ENCODE results near the gene SBSN.

The SBSN gene

DNA sequence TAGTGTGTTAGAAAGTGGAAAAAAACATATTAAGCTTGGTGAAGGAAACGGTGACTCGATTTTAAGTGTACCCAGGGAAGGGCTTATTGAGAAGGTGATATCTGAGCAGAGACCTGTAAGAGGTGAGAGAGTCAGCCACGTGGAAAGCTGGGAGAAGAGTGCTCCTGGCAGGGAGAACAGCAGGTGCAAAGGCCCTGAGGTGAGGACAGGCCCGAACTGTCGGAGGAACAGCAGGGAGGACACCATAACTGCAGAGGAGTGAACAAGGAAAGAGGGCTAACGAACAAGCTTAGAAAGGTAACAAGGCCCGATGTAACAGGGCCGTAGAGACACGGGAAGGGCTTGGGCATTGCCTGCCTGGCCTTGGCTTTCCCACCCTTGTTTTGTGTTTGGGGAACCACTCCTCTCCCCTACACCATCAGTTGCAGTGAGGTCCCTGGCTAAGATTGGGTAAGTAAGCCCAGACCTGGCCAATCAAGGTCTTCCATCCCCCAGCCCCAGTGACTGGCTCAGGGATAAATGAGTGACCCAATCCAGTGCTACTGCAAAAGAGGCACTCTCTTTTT lies 28.0 kb upstream of the SBSN start:
- no peak overlapping the region for H3K9ac ChIP-seq
- no peak for TF ChIP-seq Cebpa-rat (IDR thresholded peaks at IDR 0.05)

GRCh38 chr19:35555301-35556005 lies 27.3 kb upstream of the SBSN start:
- peaks cover 0 to 48% (median 4%) of the 10 kb centered on the region in 11 experiments; a peak in 7 of 22 replicates for H4K20me1 ChIP-seq
- H3K36me3 ChIP-seq = peaks cover 0 to 13% (median 5%) of the 10 kb centered on the region in 11 experiments; a peak in 5 of 22 replicates
- H3K4me2 ChIP-seq = no peak overlapping the region
- H3K4me3 ChIP-seq = no peak overlapping the region
- H3K9ac ChIP-seq = no peak overlapping the region
- H3K4me1 ChIP-seq = peaks cover 14 to 25% (median 19%) of the 10 kb centered on the region in 10 experiments
- no peak overlapping the region for H3K27ac ChIP-seq
- no peak for TF ChIP-seq Cebpa-rat (IDR thresholded peaks at IDR 0.05)
- H3K9me3 ChIP-seq (replicated peaks in 1 of 11) = no peaks in the 10 kb centered on the region
- peaks cover 0 to 6% (median 0%) of the 10 kb centered on the region in 11 experiments; a peak in 2 of 22 replicates for H3K27me3 ChIP-seq

More for the DNA sequence above, 28.0 kb upstream of the SBSN start:
- peaks cover 0 to 43% (median 0%) of the 10 kb centered on the region in 11 experiments; a peak in 7 of 22 replicates for H4K20me1 ChIP-seq
- H3K27ac ChIP-seq = no peak overlapping the region
- peaks cover 0 to 7% (median 0%) of the 10 kb centered on the region in 11 experiments; a peak in 3 of 22 replicates for H3K36me3 ChIP-seq
- peaks cover 0 to 6% (median 0%) of the 10 kb centered on the region in 11 experiments; a peak in 4 of 22 replicates for H3K27me3 ChIP-seq
- no peaks in the 10 kb centered on the region for H3K9me3 ChIP-seq (replicated peaks in 1 of 11)
- H3K4me1 ChIP-seq = peaks cover 14 to 25% (median 19%) of the 10 kb centered on the region in 10 experiments
- no peak overlapping the region for H3K4me2 ChIP-seq
- H3K4me3 ChIP-seq = no peak overlapping the region

GRCh38 chr19:35554076-35554475 lies 26.0 kb upstream of the SBSN start:
- peaks cover 0 to 6% (median 0%) of the 10 kb centered on the region in 11 experiments; a peak in 2 of 22 replicates for H3K27me3 ChIP-seq
- H3K9ac ChIP-seq = no peak overlapping the region; a peak in 1 of 22 replicates
- peaks cover 9 to 22% (median 12%) of the 10 kb centered on the region in 10 experiments for H3K4me1 ChIP-seq
- H3K4me2 ChIP-seq = no peak overlapping the region
- H4K20me1 ChIP-seq = peaks cover 0 to 51% (median 14%) of the 10 kb centered on the region in 11 experiments; a peak in 14 of 22 replicates
- H3K4me3 ChIP-seq = no peak overlapping the region
- H3K9me3 ChIP-seq (replicated peaks in 1 of 11) = no peaks in the 10 kb centered on the region
- H3K27ac ChIP-seq = no peak overlapping the region
- H3K36me3 ChIP-seq = peaks cover 0 to 24% (median 14%) of the 10 kb centered on the region in 11 experiments; a peak in 7 of 22 replicates
- TF ChIP-seq Cebpa-rat (IDR thresholded peaks at IDR 0.05) = no peak

DNA sequence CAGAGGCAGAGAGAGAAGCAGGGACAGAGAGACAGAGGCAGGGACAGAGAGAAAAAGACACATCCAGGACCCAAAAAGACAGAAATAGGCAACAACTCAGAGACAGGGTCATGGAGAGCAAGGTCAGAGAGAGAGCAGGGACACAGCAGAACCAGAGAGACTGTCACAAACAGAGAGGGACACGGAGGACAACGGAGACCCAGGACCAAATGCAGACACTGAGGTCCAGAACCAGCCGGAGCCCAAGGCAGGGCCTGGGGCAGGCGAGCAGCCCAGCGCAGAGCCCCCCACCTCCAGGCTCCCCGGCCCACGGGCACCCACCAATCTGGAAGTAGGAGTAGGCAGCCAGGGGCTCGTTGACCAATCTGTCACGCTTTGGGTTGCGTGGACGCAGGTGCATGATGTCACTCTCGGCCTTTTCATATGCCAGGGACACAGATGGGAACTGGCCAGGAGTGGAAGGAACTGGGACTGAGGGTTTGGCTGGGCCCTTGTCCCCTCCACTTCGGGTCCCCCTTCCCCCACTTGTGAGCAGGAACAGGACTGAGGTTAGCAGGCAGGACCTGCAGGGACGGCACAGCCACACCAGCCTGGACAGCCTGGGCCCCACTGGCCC lies 25.4 kb upstream of the SBSN start:
- H3K9me3 ChIP-seq (replicated peaks in 1 of 11) = no peaks in the 10 kb centered on the region
- no peak overlapping the region for H3K4me3 ChIP-seq
- no peak overlapping the region for H3K27ac ChIP-seq
- TF ChIP-seq Cebpa-rat (IDR thresholded peaks at IDR 0.05) = no peak
- peaks cover 4 to 16% (median 9%) of the 10 kb centered on the region in 10 experiments for H3K4me1 ChIP-seq
- peaks cover 0 to 28% (median 14%) of the 10 kb centered on the region in 11 experiments; a peak in 11 of 22 replicates for H3K36me3 ChIP-seq
- H3K27me3 ChIP-seq = peaks cover 0 to 4% (median 0%) of the 10 kb centered on the region in 11 experiments; a peak in 2 of 22 replicates
- no peak overlapping the region for H3K4me2 ChIP-seq
- H3K9ac ChIP-seq = no peak overlapping the region; a peak in 1 of 22 replicates
- peaks cover 0 to 54% (median 12%) of the 10 kb centered on the region in 11 experiments; a peak in 13 of 22 replicates for H4K20me1 ChIP-seq

- peaks cover 0 to 14% (median 5%) of the 10 kb centered on the region in 10 experiments; a peak in 7 of 20 replicates for H3K4me1 ChIP-seq
- H3K9ac ChIP-seq = no peak overlapping the region; a peak in 1 of 22 replicates
- H3K4me3 ChIP-seq = no peak overlapping the region
- no peak for TF ChIP-seq Cebpa-rat (IDR thresholded peaks at IDR 0.05)
- peaks cover 7 to 35% (median 18%) of the 10 kb centered on the region in 11 experiments; a peak in 15 of 22 replicates for H3K36me3 ChIP-seq
- H3K27ac ChIP-seq = no peak overlapping the region
- H3K27me3 ChIP-seq = no peaks in the 10 kb centered on the region
- peaks cover 0 to 58% (median 12%) of the 10 kb centered on the region in 11 experiments; a peak in 13 of 22 replicates for H4K20me1 ChIP-seq
- H3K4me2 ChIP-seq = no peak overlapping the region
- H3K9me3 ChIP-seq (replicated peaks in 1 of 11) = no peaks in the 10 kb centered on the region
These were observed 24.6 kb upstream of the SBSN start for GRCh38 chr19:35552534-35553384.

DNA sequence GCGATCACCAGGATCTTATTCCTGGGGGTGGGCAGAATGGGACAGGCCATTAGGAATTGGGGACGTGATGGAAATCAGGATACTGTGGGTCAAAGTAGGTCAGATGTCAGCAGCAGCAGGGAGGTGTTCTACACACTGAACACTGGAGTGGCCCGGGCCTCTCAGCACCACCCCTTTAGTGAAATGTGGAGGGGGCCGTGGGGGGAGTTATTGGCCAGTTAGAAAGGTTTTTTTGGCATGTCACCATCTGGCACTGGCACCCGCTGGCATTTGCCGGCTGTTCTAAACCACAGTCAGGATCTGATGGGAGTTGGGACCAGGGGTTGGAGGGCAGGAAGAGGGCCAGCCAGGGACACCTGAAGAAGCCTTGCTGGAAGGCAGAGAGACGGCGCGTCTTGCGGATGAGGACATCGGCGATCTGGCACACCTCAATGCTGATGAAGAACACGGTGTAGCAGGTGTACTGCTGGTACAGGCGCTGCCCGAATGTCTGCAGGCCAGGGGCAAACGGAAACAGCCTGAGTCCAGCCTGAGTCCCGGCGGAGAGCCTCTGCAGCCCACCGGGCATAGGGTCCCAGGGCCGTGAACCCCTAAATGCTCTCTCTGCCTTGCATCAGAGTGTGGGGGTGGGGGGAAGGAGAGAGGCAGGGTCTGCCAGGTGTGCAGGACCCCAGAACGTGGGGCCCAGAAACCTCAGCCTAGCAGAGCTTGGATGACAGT lies 23.1 kb upstream of the SBSN start:
- H3K36me3 ChIP-seq = peaks cover 9 to 48% (median 26%) of the 10 kb centered on the region in 11 experiments; a peak in 17 of 22 replicates
- peaks cover 8 to 24% (median 18%) of the 10 kb centered on the region in 10 experiments for H3K4me1 ChIP-seq
- H3K4me2 ChIP-seq = no peak overlapping the region
- no peaks in the 10 kb centered on the region for H3K9me3 ChIP-seq (replicated peaks in 1 of 11)
- no peak overlapping the region for H3K4me3 ChIP-seq
- no peaks in the 10 kb centered on the region for H3K27me3 ChIP-seq
- no peak overlapping the region for H3K9ac ChIP-seq
- H4K20me1 ChIP-seq = peaks cover 3 to 64% (median 22%) of the 10 kb centered on the region in 11 experiments; a peak in 14 of 22 replicates
- no peak overlapping the region for H3K27ac ChIP-seq
- no peak for TF ChIP-seq Cebpa-rat (IDR thresholded peaks at IDR 0.05)

- Histone ChIP-seq H3K4me2 (no peak overlapping the region), H3K27me3 (no peaks in the 10 kb centered on the region), H4K20me1 (peaks cover 3 to 64% (median 22%) of the 10 kb centered on the region in 11 experiments; a peak in 14 of 22 replicates), H3K9me3 (replicated peaks in 1 of 11) (no peaks in the 10 kb centered on the region), H3K9ac (no peak overlapping the region), H3K36me3 (peaks cover 9 to 48% (median 26%) of the 10 kb centered on the region in 11 experiments; a peak in 17 of 22 replicates), H3K4me1 (peaks cover 11 to 26% (median 18%) of the 10 kb centered on the region in 10 experiments), H3K4me3 (no peak overlapping the region), H3K27ac (no peak overlapping the region)
- TF ChIP-seq Cebpa-rat (IDR thresholded peaks at IDR 0.05) = no peak
These were observed 21.9 kb upstream of the SBSN start for GRCh38 chr19:35549879-35550523.
